H1 (cell line): ENCODE data around the gene TTLL9. TPM values are rescaled to one million over a fixed set of nuclear protein-coding genes. Genes with fewer than 3 reads are reported as not detected.

Source experiments
- CTCF ChIA-PET: fragments of 300-600 bp; sonication (Branson Sonifier 250); formaldehyde crosslinking; loops from one replicate; lab custom pipeline; 2021; ENCODE audit not compliant: partially characterized antibody; lab: Charles Lee
- POLR2A ChIA-PET: fragments of 300-600 bp; sonication (Branson Sonifier 250); formaldehyde crosslinking; loops from one replicate; lab custom pipeline; 2021; ENCODE audit warnings: inconsistent platforms; ENCODE audit not compliant: partially characterized antibody; lab: Charles Lee
- DNase-seq, 2 experiments: peaks; one replicate each; pipeline versions ENCODE4 v3.0.0 to v3.0.0-alpha.2; 2010 to 2022; ENCODE audit warnings: low spot score in 2 of 2, low read depth in 1 of 2, mixed read lengths in 1 of 2
- FAIRE-seq: peaks from 2 replicates; lab custom pipeline; 2011; peaks lifted over from hg19 to GRCh38; lab: Jason Lieb, UNC
- H2AFZ ChIP-seq: 2 replicates; pipeline ENCODE4 v1.8.1; 2012; ENCODE audit warnings: low read length, inconsistent platforms
- H2AK5ac ChIP-seq: 2 replicates; pipeline ENCODE4 v1.6.1; 2013; ENCODE audit warnings: low read depth, low read length
- H2BK120ac ChIP-seq: replicated peaks from 2 replicates; pipeline ENCODE3; 2013; ENCODE audit warnings: low read depth, low read length, inconsistent platforms
- H2BK12ac ChIP-seq: 2 replicates; pipeline ENCODE4 v1.6.1; 2013; ENCODE audit warnings: low read depth, low read length
- H2BK15ac ChIP-seq: 2 replicates; pipeline ENCODE4 v1.6.1; 2013; ENCODE audit warnings: low read length
- H2BK20ac ChIP-seq: 2 replicates; pipeline ENCODE4 v1.6.1; 2013; ENCODE audit warnings: low read length
- H2BK5ac ChIP-seq: 2 replicates; pipeline ENCODE4 v1.6.1; 2013; ENCODE audit warnings: low read depth, low read length
- H3K14ac ChIP-seq: 2 replicates; pipeline ENCODE4 v1.6.1; 2013; ENCODE audit warnings: inconsistent platforms; ENCODE audit not compliant: insufficient read length
- H3K18ac ChIP-seq: 2 replicates; pipeline ENCODE4 v1.6.1; 2013; ENCODE audit warnings: low read length; ENCODE audit errors: extremely low read depth
- H3K23ac ChIP-seq: 2 replicates; pipeline ENCODE4 v1.6.1; 2013; ENCODE audit warnings: inconsistent platforms; ENCODE audit not compliant: insufficient read length
- H3K23me2 ChIP-seq: 2 replicates; pipeline ENCODE4 v1.6.1; 2013; ENCODE audit warnings: low read depth, low read length
- H3K27ac ChIP-seq: 2 replicates; pipeline ENCODE4 v1.6.1; 2011; ENCODE audit warnings: low read depth, low read length, inconsistent platforms
- H3K27me3 ChIP-seq, 4 experiments: replicated peaks in 1 of 4; 1 replicate in 1 of 4; 2 replicates in 3 of 4; pipeline versions ENCODE4 v1.6.1 to v1.8.1; 2011 to 2013; ENCODE audit warnings: low read length in 3 of 4, mild to moderate bottlenecking in 3 of 4, inconsistent platforms in 2 of 4, mixed read lengths in 2 of 4, moderate library complexity in 1 of 4; ENCODE audit not compliant: control insufficient read depth in 3 of 4, insufficient read depth in 3 of 4; ENCODE audit errors: extremely low read depth in 1 of 4
- H3K36me3 ChIP-seq, 4 experiments: 2 replicates each; pipeline versions ENCODE4 v1.6.1 to v1.8.1; 2011 to 2013; ENCODE audit warnings: mild to moderate bottlenecking in 4 of 4, low read length in 3 of 4, moderate library complexity in 2 of 4, control low read depth in 1 of 4, inconsistent platforms in 1 of 4; ENCODE audit not compliant: insufficient read depth in 4 of 4, control insufficient read depth in 2 of 4
- H3K4ac ChIP-seq: replicated peaks from 2 replicates; pipeline ENCODE3; 2013; ENCODE audit warnings: low read length, low read depth, mixed read lengths, inconsistent platforms; ENCODE audit not compliant: insufficient read length
- H3K4me1 ChIP-seq, 4 experiments: replicated peaks in 1 of 4; 1 replicate in 1 of 4; 2 replicates in 3 of 4; pipeline versions ENCODE4 v1.6.1 to v1.8.1; 2011 to 2013; ENCODE audit warnings: low read length in 3 of 4, inconsistent platforms in 2 of 4, mixed read lengths in 1 of 4; ENCODE audit not compliant: insufficient read depth in 4 of 4, control insufficient read depth in 3 of 4
- H3K4me2 ChIP-seq, 2 experiments: 2 replicates each; pipeline versions ENCODE4 v1.6.1 to v1.8.1; 2011 to 2013; ENCODE audit warnings: low read depth in 2 of 2, low read length in 2 of 2, control low read depth in 1 of 2, inconsistent platforms in 1 of 2, mild to moderate bottlenecking in 1 of 2; ENCODE audit not compliant: insufficient read depth in 1 of 2
- H3K4me3 ChIP-seq, 4 experiments: fragments of 200-600, 300-600 bp in 1 of 4; sonication (generic), shearing (Covaris generic), sonication (Bioruptor Twin) in 1 of 4; 2 replicates each; pipeline versions ENCODE4 v1.5.1 to v1.8.1; 2011 to 2016; ENCODE audit warnings: low read length in 4 of 4, low read depth in 3 of 4, control low read depth in 2 of 4, inconsistent platforms in 2 of 4, mild to moderate bottlenecking in 2 of 4, mixed read lengths in 1 of 4, moderate library complexity in 1 of 4; ENCODE audit not compliant: insufficient read depth in 2 of 4; ENCODE audit errors: extremely low read depth in 1 of 4
- H3K56ac ChIP-seq: replicated peaks from 2 replicates; pipeline ENCODE3; 2013; ENCODE audit warnings: low read depth, mild to moderate bottlenecking, mixed read lengths, low read length, inconsistent platforms; ENCODE audit not compliant: insufficient read length
- H3K79me1 ChIP-seq: 2 replicates; pipeline ENCODE4 v1.6.1; 2013; ENCODE audit warnings: low read depth, low read length, control low read depth
- H3K79me2 ChIP-seq, 2 experiments: 2 replicates each; pipeline versions ENCODE4 v1.6.1 to v1.8.1; 2012 to 2013; ENCODE audit warnings: low read length in 2 of 2, mild to moderate bottlenecking in 2 of 2, inconsistent platforms in 1 of 2; ENCODE audit not compliant: insufficient read depth in 2 of 2, control insufficient read depth in 1 of 2
- H3K9ac ChIP-seq, 4 experiments: replicated peaks in 1 of 4; 1 replicate in 1 of 4; 2 replicates in 3 of 4; pipeline versions ENCODE4 v1.6.1 to v1.8.1; 2011 to 2013; ENCODE audit warnings: low read depth in 3 of 4, low read length in 3 of 4, control low read depth in 2 of 4, mild to moderate bottlenecking in 2 of 4, moderate library complexity in 2 of 4, inconsistent platforms in 1 of 4; ENCODE audit errors: extremely low read depth in 1 of 4
- H3K9me3 ChIP-seq, 2 experiments: 2 replicates each; pipeline versions ENCODE4 v1.6.1 to v1.8.1; 2012 to 2013; ENCODE audit warnings: mild to moderate bottlenecking in 2 of 2, moderate library complexity in 2 of 2, control low read depth in 1 of 2, inconsistent platforms in 1 of 2, low read depth in 1 of 2, low read length in 1 of 2, mixed read lengths in 1 of 2; ENCODE audit not compliant: insufficient read depth in 2 of 2
- H4K20me1 ChIP-seq, 2 experiments: replicated peaks in 1 of 2; 2 replicates each; pipeline versions ENCODE3 to v1.8.1; 2011 to 2013; ENCODE audit warnings: inconsistent platforms in 2 of 2, low read length in 2 of 2, mild to moderate bottlenecking in 1 of 2; ENCODE audit not compliant: insufficient read depth in 2 of 2, control insufficient read depth in 1 of 2
- H4K5ac ChIP-seq: 2 replicates; pipeline ENCODE4 v1.6.1; 2013; ENCODE audit warnings: low read length, low read depth, mixed read lengths, inconsistent platforms; ENCODE audit not compliant: insufficient read length
- H4K8ac ChIP-seq: 2 replicates; pipeline ENCODE4 v1.8.0; 2013; ENCODE audit warnings: mild to moderate bottlenecking, moderate library complexity, low read length, inconsistent platforms; ENCODE audit not compliant: insufficient read depth; ENCODE audit errors: extremely low read depth
- H4K91ac ChIP-seq: replicated peaks from 2 replicates; pipeline ENCODE3; 2013; ENCODE audit warnings: low read length, mixed read lengths, inconsistent platforms; ENCODE audit not compliant: insufficient read length
- BRCA1 ChIP-seq: IDR thresholded peaks from 2 replicates; pipeline ENCODE4 v1.6.1; 2012; ENCODE audit warnings: low read depth, low read length, improper control_type of control experiment
- WGBS, 2 experiments: shearing (Covaris generic) in 1 of 2; methylation state at CpG; one replicate each; pipeline versions ENCODE4 v1.1.6 to v1.1.7; 2013 to 2015; ENCODE audit warnings: low lambda C conversion rate in 2 of 2, mixed read lengths in 2 of 2, inconsistent platforms in 1 of 2, low coverage in 1 of 2, missing lambda C conversion rate in 1 of 2; ENCODE audit not compliant: insufficient replicate concordance in 2 of 2, insufficient coverage in 1 of 2, insufficient read length in 1 of 2; ENCODE audit errors: extremely low coverage in 1 of 2, missing lambda C conversion rate in 1 of 2; 5-methylcytosine and 5-hydroxymethylcytosine counted together
- polyA plus RNA-seq, 7 experiments: library from polyadenylated mRNA; depleted of rRNA in 3 of 7; stranded (reverse) in 5 of 7; unstranded in 2 of 7; fragments of >200 nt in 5 of 7; fragments of 200-250 nt in 2 of 7; gene quantifications; 1 replicate in 5 of 7; 2 replicates in 1 of 7; 4 replicates in 1 of 7; pipeline versions ENCODE4 v1.2.1 to v1.2.3, GENCODE V29; 2011 to 2013; ENCODE audit warnings: missing spikeins in 2 of 7, mixed read lengths in 2 of 7
- total RNA-seq: library from RNA; stranded (reverse); fragmentation: NEBNext Ultra II Directional; extraction: Animal tissue kit (Norgen Biotek cat#: 25700); gene quantifications from 2 replicates; pipeline ENCODE4 v1.2.1, GENCODE V29; 2021

TTLL9 gene
- total and polyA plus RNA-seq, 2 of the 8 experiments (the other 6 are each of a cell fraction or from before 2014, with no cell fraction given): 0.06 TPM; not detected in 1

DNA sequence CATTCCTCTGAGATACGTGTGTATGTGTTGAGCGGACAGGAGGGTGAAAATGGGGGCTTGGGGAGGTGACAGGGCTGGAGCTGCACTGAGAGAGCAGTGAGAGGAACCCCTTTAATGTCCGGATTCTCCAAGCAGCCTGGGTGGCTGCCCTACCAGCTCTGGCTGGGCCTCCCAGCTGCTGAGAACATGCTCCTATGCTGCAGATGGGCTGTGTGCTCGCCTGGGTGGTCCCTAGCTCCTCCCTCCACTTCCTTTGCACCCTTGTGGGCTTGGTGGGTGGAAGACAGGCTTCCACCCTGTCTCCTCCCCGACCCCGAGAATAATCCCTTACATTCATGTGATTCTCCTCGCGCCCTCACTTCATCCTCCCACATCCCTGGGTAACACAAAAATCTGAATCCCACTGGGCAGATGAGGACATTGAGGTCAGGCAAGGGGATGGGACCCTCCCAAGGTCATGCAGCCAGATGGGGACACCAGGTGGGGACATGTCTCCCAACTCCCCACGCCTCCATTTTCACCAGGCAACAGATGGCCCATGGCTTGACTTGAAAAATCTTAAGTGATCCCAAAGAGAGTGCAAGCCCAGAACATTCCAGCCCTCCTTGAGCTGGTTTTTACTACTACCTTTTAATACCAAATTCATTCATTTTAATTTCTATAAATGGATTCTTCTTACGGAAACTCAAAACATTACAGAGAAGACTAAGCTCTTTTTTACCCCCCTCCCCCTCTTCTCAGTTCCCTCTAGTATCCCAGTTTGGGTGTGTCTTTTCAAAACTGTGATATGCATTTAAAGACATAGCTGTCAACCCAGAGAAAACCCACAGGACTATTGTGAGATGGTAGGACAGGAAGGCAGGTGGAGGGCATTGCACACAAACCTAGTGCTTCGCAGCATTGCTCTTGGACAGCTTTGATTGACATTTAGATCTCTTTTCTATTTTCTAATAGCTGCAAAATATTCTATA lies 86.4 kb downstream of the TTLL9 start:
- Histone ChIP-seq H4K8ac (no peak overlapping the region), H3K4ac (no peak overlapping the region), H2BK5ac (no peak overlapping the region), H2BK120ac (no peak overlapping the region), H3K4me3 (no peak overlapping the region), H3K4me2 (no peak overlapping the region), H2BK12ac (peak overlapping the region; percentile 23; the same call in 1 of the 2 replicates), H3K56ac (no peak overlapping the region), H3K18ac (no peak overlapping the region), H3K23ac (no peak overlapping the region), H3K79me2 (no peaks in the 10 kb centered on the region), H3K14ac (no peak overlapping the region), H2AFZ (no peak overlapping the region), H2BK15ac (no peak overlapping the region; the same call in 1 of the 2 replicates), H2AK5ac (no peak overlapping the region), H3K27ac (no peak overlapping the region), H4K20me1 (peaks cover 0 to 1% of the 10 kb centered on the region in 2 experiments), H3K23me2 (no peaks in the 10 kb centered on the region; the same call in 1 of the 2 replicates), H3K9ac (no peak overlapping the region), H3K4me1 (no peaks in the 10 kb centered on the region; a peak in 1 of 7 replicates), H3K27me3 (no peaks in the 10 kb centered on the region; a peak in 1 of 7 replicates), H2BK20ac (no peak overlapping the region), H3K36me3 (no peaks in the 10 kb centered on the region), H3K9me3 (no peaks in the 10 kb centered on the region; a peak in 2 of 4 replicates), H4K5ac (no peak overlapping the region), H3K79me1 (no peaks in the 10 kb centered on the region), H4K91ac (no peak overlapping the region)
- WGBS, 2 experiments: 82% methylated on average over 11 of the region's 11 CpGs; no CpG with 5 or more reads in 1 of the 2 experiments
- no peak for FAIRE-seq
- ChIA-PET POLR2A (interaction anchor here (0.6 to 0.9 kb wide), 3 partner anchors 11 to 92 kb away, joined by 3 to 4 read pairs (median 3); partner anchors contain the start of gene XKR7), CTCF (interaction anchor here (0.6 to 1.5 kb wide), 8 partner anchors 10 to 134 kb away, joined by 3 to 6 read pairs (median 4); no protein-coding TSS in a partner anchor)
- DNase-seq: no peak
- no peak for TF ChIP-seq BRCA1
